NCI-H2081 (cell line): Measurements from ENCODE around the gene PPAN.

Source experiments
- DNase-seq, 2 experiments: peaks; one replicate each; lab custom pipeline; 2025; lab: John Stamatoyannopoulos, UW

The PPAN gene

GRCh38 chr19:10141479-10141878 is 35.3 kb downstream of the PPAN start:
- DNase-seq: no peak

- DNase-seq: no peak
Observed at GRCh38 chr19:10141973-10142372, 35.8 kb downstream of the PPAN start.

- DNase-seq: no peak
Observed at GRCh38 chr19:10142701-10143375, 36.7 kb downstream of the PPAN start.

- no peak for DNase-seq
Observed at GRCh38 chr19:10143681-10144080, 37.5 kb downstream of the PPAN start.

- DNase-seq: no peak
Observed at GRCh38 chr19:10144361-10144760, 38.2 kb downstream of the PPAN start.

- no peak for DNase-seq
Observed at GRCh38 chr19:10145031-10145430, 38.9 kb downstream of the PPAN start.

GRCh38 chr19:10146142-10146541 is 40.0 kb downstream of the PPAN start:
- no peak for DNase-seq

- DNase-seq: no peak
Observed at GRCh38 chr19:10149427-10149826, 43.3 kb downstream of the PPAN start.

- DNase-seq: no peak
Observed at GRCh38 chr19:10151521-10151920, 45.4 kb downstream of the PPAN start.

- no peak for DNase-seq
Observed at GRCh38 chr19:10152100-10152499, 45.9 kb downstream of the PPAN start.

- no peak for DNase-seq
Observed at GRCh38 chr19:10155839-10156238, 49.7 kb downstream of the PPAN start.

- no peak for DNase-seq
Observed at GRCh38 chr19:10158071-10158470, 51.9 kb downstream of the PPAN start.

GRCh38 chr19:10158485-10158884 is 52.3 kb downstream of the PPAN start:
- no peak for DNase-seq

GRCh38 chr19:10159610-10160009 is 53.4 kb downstream of the PPAN start:
- no peak for DNase-seq
